HEK293 (cell line): ENCODE measurements around the gene NUDCD2.
A peak's percentile ranks its signal among the peaks of the same experiment; 100 is the strongest.

ENCODE experiments used
- BCL11B ChIP-seq: fragments of 450-650 bp; formaldehyde crosslinking; IDR thresholded peaks from 2 replicates; pipeline ENCODE4 v1.5.1; 2016; ENCODE audit warnings: low read depth, missing biosample characterization, missing genetic modification characterization
- BCL6B ChIP-seq: fragments of 450-650 bp; formaldehyde crosslinking; IDR thresholded peaks from 2 replicates; pipeline ENCODE4 v1.5.1; 2017; ENCODE audit warnings: missing biosample characterization, missing genetic modification characterization
- EGR2 ChIP-seq: fragments of 450-650 bp; formaldehyde crosslinking; IDR thresholded peaks from 2 replicates; pipeline ENCODE4 v1.5.1; 2016; ENCODE audit warnings: low read depth, missing biosample characterization, missing genetic modification characterization
- FEZF1 ChIP-seq: fragments of 450-650 bp; formaldehyde crosslinking; IDR thresholded peaks from 2 replicates; pipeline ENCODE4 v1.5.1; 2016; ENCODE audit warnings: missing biosample characterization, missing genetic modification characterization
- GLIS1 ChIP-seq: fragments of 450-650 bp; formaldehyde crosslinking; IDR thresholded peaks from 2 replicates; pipeline ENCODE4 v1.5.1; 2016; ENCODE audit warnings: missing biosample characterization, missing genetic modification characterization
- GLIS2 ChIP-seq: fragments of 450-650 bp; formaldehyde crosslinking; IDR thresholded peaks from 2 replicates; pipeline ENCODE4 v1.5.1; 2016; ENCODE audit warnings: missing biosample characterization, missing genetic modification characterization
- KLF1 ChIP-seq: fragments of 450-650 bp; formaldehyde crosslinking; IDR thresholded peaks from 2 replicates; pipeline ENCODE4 v1.5.1; 2016; ENCODE audit warnings: missing biosample characterization, missing genetic modification characterization
- MEIS1 ChIP-seq: sonication (generic); formaldehyde crosslinking; IDR thresholded peaks from 2 replicates; pipeline ENCODE4 v1.8.1; 2022; ENCODE audit warnings: missing genetic modification reagents, mild to moderate bottlenecking, borderline replicate concordance
- PATZ1 ChIP-seq: fragments of 450-650 bp; formaldehyde crosslinking; IDR thresholded peaks from 2 replicates; pipeline ENCODE4 v1.5.1; 2016; ENCODE audit warnings: missing biosample characterization, missing genetic modification characterization
- RBAK ChIP-seq: fragments of 450-650 bp; formaldehyde crosslinking; IDR thresholded peaks from 2 replicates; pipeline ENCODE4 v1.5.1; 2016; ENCODE audit warnings: missing biosample characterization, missing genetic modification characterization
- REPIN1 ChIP-seq: fragments of 450-650 bp; formaldehyde crosslinking; IDR thresholded peaks from 2 replicates; pipeline ENCODE4 v1.5.1; 2017; ENCODE audit warnings: missing biosample characterization, missing genetic modification characterization, low read depth
- TCF7L2 ChIP-seq: IDR thresholded peaks from 2 replicates; pipeline ENCODE4 v1.6.1; 2011; ENCODE audit warnings: low read depth, mild to moderate bottlenecking, inconsistent platforms, low read length, moderate library complexity, borderline replicate concordance
- ZBTB20 ChIP-seq: fragments of 450-650 bp; formaldehyde crosslinking; IDR thresholded peaks from 2 replicates; pipeline ENCODE4 v1.5.1; 2016; ENCODE audit warnings: missing biosample characterization, missing genetic modification characterization
- ZEB2 ChIP-seq: fragments of 450-650 bp; formaldehyde crosslinking; IDR thresholded peaks from 2 replicates; pipeline ENCODE4 v1.5.1; 2016; ENCODE audit warnings: missing biosample characterization, missing genetic modification characterization
- ZNF155 ChIP-seq: fragments of 450-650 bp; formaldehyde crosslinking; IDR thresholded peaks from 2 replicates; pipeline ENCODE4 v1.5.1; 2016; ENCODE audit warnings: missing biosample characterization, missing genetic modification characterization
- ZNF2 ChIP-seq: fragments of 450-650 bp; formaldehyde crosslinking; IDR thresholded peaks from 2 replicates; pipeline ENCODE4 v1.5.1; 2016; ENCODE audit warnings: missing biosample characterization, missing genetic modification characterization
- ZNF416 ChIP-seq: fragments of 450-650 bp; formaldehyde crosslinking; IDR thresholded peaks from 2 replicates; pipeline ENCODE4 v1.5.1; 2016; ENCODE audit warnings: missing biosample characterization, missing genetic modification characterization
- ZNF426 ChIP-seq: fragments of 450-650 bp; formaldehyde crosslinking; IDR thresholded peaks from 2 replicates; pipeline ENCODE4 v1.5.1; 2017; ENCODE audit warnings: missing biosample characterization, missing genetic modification characterization, mild to moderate bottlenecking, inconsistent platforms, moderate library complexity
- ZNF473 ChIP-seq: fragments of 450-650 bp; formaldehyde crosslinking; IDR thresholded peaks from 2 replicates; pipeline ENCODE4 v1.5.1; 2017; ENCODE audit warnings: missing biosample characterization, missing genetic modification characterization
- ZNF639 ChIP-seq: fragments of 450-650 bp; formaldehyde crosslinking; IDR thresholded peaks from 2 replicates; pipeline ENCODE4 v1.5.1; 2016; ENCODE audit warnings: missing biosample characterization, missing genetic modification characterization
- ZNF670 ChIP-seq: fragments of 450-650 bp; formaldehyde crosslinking; IDR thresholded peaks from 2 replicates; pipeline ENCODE4 v1.5.1; 2016; ENCODE audit warnings: missing biosample characterization, missing genetic modification characterization, low read depth
- ZNF747 ChIP-seq: fragments of 450-650 bp; formaldehyde crosslinking; IDR thresholded peaks from 2 replicates; pipeline ENCODE4 v1.5.1; 2016; ENCODE audit warnings: missing biosample characterization, missing genetic modification characterization
- ZNF785 ChIP-seq: fragments of 450-650 bp; formaldehyde crosslinking; IDR thresholded peaks from 2 replicates; pipeline ENCODE4 v1.5.1; 2016; ENCODE audit warnings: missing biosample characterization, missing genetic modification characterization
- TF ChIP-seq, protein P1 (sequence below): fragments of 450-650 bp; formaldehyde crosslinking; conservative IDR thresholded peaks from 2 replicates; pipeline ENCODE4 v1.5.1; 2016; ENCODE audit warnings: low read depth, missing biosample characterization, missing genetic modification characterization

Gene NUDCD2

GRCh38 chr5:163505368-163506094, 45.6 kb upstream of the NUDCD2 start, which contains the start of gene MAT2B (continued):
- TF ChIP-seq EGR2 (tag by site-specific recombination) (peak; percentile 86), REPIN1 (tag by site-specific recombination) (no peak), ZNF426 (tag by site-specific recombination) (0 out of 2 replicates have a peak, but pooled peaks have one; percentile 5), ZNF473 (tag by site-specific recombination) (no peak), ZNF747 (tag by site-specific recombination) (no peak), ZNF155 (tag by site-specific recombination) (no peak), BCL6B (tag by site-specific recombination) (no peak), RBAK (tag by site-specific recombination) (no peak), BCL11B (tag by site-specific recombination) (peak; percentile 63; the same call in 1 of the 2 replicates), TCF7L2 (no peak), ZNF2 (tag by site-specific recombination) (peak; percentile 57), FEZF1 (tag by site-specific recombination) (no peak), ZEB2 (peak; percentile 90), ZNF670 (tag by site-specific recombination) (no peak), KLF1 (tag by site-specific recombination) (peak; percentile 84), ZBTB20 (tag by site-specific recombination) (peak; percentile 99), ZNF785 (tag by site-specific recombination) (no peak), ZNF639 (tag by site-specific recombination) (peak; percentile 45; the same call in 1 of the 2 replicates), PATZ1 (tag by site-specific recombination) (peak; percentile 85), GLIS1 (tag by site-specific recombination) (peak; percentile 64), GLIS2 (peak; percentile 97), MEIS1 (CRISPR knock-in tag) (no peak), ZNF416 (tag by site-specific recombination) (no peak)
- TF ChIP-seq, protein P1, sequence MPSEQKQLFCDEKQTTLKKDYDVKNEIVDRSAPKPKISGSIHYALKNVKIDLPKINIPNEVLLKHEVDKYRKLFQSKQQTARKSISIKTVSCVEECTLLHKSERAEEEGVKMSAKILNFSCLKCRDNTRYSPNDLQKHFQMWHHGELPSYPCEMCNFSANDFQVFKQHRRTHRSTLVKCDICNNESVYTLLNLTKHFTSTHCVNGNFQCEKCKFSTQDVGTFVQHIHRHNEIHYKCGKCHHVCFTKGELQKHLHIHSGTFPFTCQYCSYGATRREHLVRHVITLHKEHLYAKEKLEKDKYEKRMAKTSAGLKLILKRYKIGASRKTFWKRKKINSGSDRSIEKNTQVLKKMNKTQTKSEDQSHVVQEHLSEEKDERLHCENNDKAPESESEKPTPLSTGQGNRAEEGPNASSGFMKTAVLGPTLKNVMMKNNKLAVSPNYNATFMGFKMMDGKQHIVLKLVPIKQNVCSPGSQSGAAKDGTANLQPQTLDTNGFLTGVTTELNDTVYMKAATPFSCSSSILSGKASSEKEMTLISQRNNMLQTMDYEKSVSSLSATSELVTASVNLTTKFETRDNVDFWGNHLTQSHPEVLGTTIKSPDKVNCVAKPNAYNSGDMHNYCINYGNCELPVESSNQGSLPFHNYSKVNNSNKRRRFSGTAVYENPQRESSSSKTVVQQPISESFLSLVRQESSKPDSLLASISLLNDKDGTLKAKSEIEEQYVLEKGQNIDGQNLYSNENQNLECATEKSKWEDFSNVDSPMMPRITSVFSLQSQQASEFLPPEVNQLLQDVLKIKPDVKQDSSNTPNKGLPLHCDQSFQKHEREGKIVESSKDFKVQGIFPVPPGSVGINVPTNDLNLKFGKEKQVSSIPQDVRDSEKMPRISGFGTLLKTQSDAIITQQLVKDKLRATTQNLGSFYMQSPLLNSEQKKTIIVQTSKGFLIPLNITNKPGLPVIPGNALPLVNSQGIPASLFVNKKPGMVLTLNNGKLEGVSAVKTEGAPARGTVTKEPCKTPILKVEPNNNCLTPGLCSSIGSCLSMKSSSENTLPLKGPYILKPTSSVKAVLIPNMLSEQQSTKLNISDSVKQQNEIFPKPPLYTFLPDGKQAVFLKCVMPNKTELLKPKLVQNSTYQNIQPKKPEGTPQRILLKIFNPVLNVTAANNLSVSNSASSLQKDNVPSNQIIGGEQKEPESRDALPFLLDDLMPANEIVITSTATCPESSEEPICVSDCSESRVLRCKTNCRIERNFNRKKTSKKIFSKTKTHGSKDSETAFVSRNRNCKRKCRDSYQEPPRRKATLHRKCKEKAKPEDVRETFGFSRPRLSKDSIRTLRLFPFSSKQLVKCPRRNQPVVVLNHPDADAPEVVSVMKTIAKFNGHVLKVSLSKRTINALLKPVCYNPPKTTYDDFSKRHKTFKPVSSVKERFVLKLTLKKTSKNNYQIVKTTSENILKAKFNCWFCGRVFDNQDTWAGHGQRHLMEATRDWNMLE (tag by site-specific recombination), result peak; percentile 18; the same call in 1 of the 2 replicates
